Upper lobe of left lung (tissue), 4 donors: ENCODE measurements around the gene PCARE.

Experiments used
- EP300 ChIP-seq, 4 donors: sonication (generic); formaldehyde crosslinking; IDR thresholded peaks; one replicate each; pipeline ENCODE4 v1.5.1; 2017; ENCODE audit warnings: antibody characterized with exemption in 4 of 4, control low read depth in 2 of 4
- POLR2AphosphoS5 ChIP-seq, 2 donors: sonication (generic); formaldehyde crosslinking; IDR thresholded peaks; one replicate each; pipeline ENCODE4 v1.5.1; 2017; ENCODE audit warnings: antibody characterized with exemption in 2 of 2
- TF ChIP-seq, protein P1 (sequence below), 6 experiments: fragments of 450-650 bp in 4 of 6; fragments of 200-600 bp in 2 of 6; sonication (generic) in 2 of 6; IDR thresholded peaks; one replicate each; pipeline ENCODE4 v1.5.1; 2016 to 2019; ENCODE audit warnings: antibody characterized with exemption in 6 of 6

DNA sequence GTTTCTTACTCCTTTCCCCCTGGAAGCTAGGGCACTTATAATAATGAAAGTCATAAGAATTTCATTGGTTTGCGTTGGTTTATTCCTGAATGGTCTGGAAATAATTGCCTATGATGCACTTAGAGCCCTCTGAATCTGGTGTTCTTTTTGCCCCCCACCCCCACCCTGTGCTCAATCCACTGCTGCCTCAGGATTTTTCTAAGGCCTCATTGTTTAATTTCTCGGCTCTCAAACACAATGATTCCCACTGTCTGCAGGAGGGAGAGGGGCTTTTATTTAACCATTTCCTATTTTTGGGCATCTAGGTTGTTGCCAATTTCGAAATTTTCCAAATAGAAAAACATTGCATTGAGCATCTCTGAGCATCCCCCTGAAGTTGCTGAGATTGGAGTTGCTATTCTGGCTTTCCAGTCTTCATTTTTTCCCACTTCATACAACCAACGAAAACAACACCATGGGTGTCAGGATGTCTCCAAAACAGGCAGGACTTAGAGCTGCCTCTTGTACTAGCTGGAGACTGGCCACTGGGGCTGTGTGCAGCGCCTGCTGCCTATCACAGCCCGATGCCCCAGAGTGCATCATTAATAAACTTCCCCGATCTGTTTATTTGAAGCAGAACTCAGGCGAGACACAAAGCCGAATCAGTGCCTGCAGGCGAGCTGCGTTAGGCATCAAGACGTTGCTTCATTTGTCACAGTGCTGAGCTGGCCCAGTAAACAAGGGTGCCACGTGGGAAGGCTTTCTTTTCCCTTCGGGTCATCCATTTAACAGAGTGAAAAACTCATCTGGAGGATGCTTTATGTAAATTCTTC lies 1.8 kb upstream of the PCARE start:
- TF ChIP-seq EP300 (IDR thresholded peaks at IDR 0.05): no peak
- TF ChIP-seq POLR2AphosphoS5 (IDR thresholded peaks at IDR 0.05): no peak
- TF ChIP-seq, protein P1, sequence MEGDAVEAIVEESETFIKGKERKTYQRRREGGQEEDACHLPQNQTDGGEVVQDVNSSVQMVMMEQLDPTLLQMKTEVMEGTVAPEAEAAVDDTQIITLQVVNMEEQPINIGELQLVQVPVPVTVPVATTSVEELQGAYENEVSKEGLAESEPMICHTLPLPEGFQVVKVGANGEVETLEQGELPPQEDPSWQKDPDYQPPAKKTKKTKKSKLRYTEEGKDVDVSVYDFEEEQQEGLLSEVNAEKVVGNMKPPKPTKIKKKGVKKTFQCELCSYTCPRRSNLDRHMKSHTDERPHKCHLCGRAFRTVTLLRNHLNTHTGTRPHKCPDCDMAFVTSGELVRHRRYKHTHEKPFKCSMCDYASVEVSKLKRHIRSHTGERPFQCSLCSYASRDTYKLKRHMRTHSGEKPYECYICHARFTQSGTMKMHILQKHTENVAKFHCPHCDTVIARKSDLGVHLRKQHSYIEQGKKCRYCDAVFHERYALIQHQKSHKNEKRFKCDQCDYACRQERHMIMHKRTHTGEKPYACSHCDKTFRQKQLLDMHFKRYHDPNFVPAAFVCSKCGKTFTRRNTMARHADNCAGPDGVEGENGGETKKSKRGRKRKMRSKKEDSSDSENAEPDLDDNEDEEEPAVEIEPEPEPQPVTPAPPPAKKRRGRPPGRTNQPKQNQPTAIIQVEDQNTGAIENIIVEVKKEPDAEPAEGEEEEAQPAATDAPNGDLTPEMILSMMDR (IDR thresholded peaks at IDR 0.05): no peak
